AG04450 (cell line): ENCODE measurements around the gene INSYN2B. TPM values are rescaled to one million over a fixed set of nuclear protein-coding genes. Genes with fewer than 3 reads are reported as not detected.

Experiments
- CTCF ChIA-PET: fragments of 300-600, 350-600 bp; formaldehyde crosslinking; extraction: SDS; loops from one replicate; lab custom pipeline; 2022; ENCODE audit warnings: antibody characterized with exemption, inconsistent platforms; lab: Charles Lee
- POLR2A ChIA-PET: fragments of 350-600 bp; formaldehyde crosslinking; extraction: SDS; loops from one replicate; lab custom pipeline; 2021; ENCODE audit warnings: antibody characterized with exemption, inconsistent platforms; lab: Yijun Ruan, JAX
- DNase-seq: peaks from one replicate; pipeline ENCODE4 v3.0.0-alpha.2; 2011; ENCODE audit warnings: low read depth, low spot score
- H3K27ac ChIP-seq: one replicate; pipeline ENCODE4 v1.5.1; 2012; ENCODE audit warnings: low read depth, low read length, control low read depth
- H3K27me3 ChIP-seq: one replicate; pipeline ENCODE4 v1.6.0; 2012; ENCODE audit warnings: low read length; ENCODE audit not compliant: control insufficient read depth, insufficient read depth
- H3K4me3 ChIP-seq: 2 replicates; pipeline ENCODE4 v1.5.1; 2011; ENCODE audit warnings: mild to moderate bottlenecking, low read depth, low read length, control low read depth
- H3K9me3 ChIP-seq: 2 replicates; pipeline ENCODE4 v1.5.1; 2012; ENCODE audit warnings: low read length; ENCODE audit not compliant: control insufficient read depth, insufficient read depth
- polyA plus RNA-seq: library from polyadenylated mRNA; depleted of rRNA; stranded (reverse); fragments of >200 nt; gene quantifications from 2 replicates; pipeline ENCODE4 v1.2.3, GENCODE V29; 2011
- TF ChIP-seq, protein P1 (sequence below): IDR thresholded peaks from 2 replicates; pipeline ENCODE4 v1.5.1; 2011; ENCODE audit warnings: low read depth, low read length, control low read depth, inconsistent platforms

The INSYN2B gene
- polyA plus RNA-seq, 1 experiment: 6.8 TPM

DNA sequence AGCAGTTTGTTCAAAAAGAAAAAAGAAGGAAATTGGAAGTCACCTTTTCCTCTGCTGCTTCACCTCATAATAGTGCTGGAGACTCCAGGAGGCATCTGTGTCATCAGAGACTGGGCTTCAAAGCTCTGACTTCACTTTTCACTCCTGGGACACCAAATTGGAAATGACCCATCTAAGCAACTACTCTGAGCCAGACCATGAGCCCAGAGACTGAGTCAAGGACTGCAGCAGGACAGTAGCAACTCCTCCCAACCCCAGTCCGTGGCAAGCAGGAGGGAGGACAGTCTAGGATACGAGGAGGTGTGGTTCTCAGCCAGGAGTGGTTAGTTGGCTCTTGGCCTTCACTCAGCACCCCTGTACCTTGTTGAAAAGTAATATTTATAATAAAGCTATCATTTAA, 131.5 kb downstream of the INSYN2B start:
- Histone ChIP-seq H3K27me3 (no peaks in the 10 kb centered on the region), H3K27ac (no peak overlapping the region), H3K4me3 (no peak overlapping the region), H3K9me3 (peaks cover 13% of the 10 kb centered on the region; the same call in 1 of the 2 replicates)
- ChIA-PET POLR2A (no interaction called here), CTCF (interaction anchor here (0.9 kb wide), 1 partner anchor 131 kb away, joined by 5 read pairs; the partner anchor contains the start of gene INSYN2B)
- no peak for DNase-seq
- TF ChIP-seq, protein P1, sequence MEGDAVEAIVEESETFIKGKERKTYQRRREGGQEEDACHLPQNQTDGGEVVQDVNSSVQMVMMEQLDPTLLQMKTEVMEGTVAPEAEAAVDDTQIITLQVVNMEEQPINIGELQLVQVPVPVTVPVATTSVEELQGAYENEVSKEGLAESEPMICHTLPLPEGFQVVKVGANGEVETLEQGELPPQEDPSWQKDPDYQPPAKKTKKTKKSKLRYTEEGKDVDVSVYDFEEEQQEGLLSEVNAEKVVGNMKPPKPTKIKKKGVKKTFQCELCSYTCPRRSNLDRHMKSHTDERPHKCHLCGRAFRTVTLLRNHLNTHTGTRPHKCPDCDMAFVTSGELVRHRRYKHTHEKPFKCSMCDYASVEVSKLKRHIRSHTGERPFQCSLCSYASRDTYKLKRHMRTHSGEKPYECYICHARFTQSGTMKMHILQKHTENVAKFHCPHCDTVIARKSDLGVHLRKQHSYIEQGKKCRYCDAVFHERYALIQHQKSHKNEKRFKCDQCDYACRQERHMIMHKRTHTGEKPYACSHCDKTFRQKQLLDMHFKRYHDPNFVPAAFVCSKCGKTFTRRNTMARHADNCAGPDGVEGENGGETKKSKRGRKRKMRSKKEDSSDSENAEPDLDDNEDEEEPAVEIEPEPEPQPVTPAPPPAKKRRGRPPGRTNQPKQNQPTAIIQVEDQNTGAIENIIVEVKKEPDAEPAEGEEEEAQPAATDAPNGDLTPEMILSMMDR: no peak

DNA sequence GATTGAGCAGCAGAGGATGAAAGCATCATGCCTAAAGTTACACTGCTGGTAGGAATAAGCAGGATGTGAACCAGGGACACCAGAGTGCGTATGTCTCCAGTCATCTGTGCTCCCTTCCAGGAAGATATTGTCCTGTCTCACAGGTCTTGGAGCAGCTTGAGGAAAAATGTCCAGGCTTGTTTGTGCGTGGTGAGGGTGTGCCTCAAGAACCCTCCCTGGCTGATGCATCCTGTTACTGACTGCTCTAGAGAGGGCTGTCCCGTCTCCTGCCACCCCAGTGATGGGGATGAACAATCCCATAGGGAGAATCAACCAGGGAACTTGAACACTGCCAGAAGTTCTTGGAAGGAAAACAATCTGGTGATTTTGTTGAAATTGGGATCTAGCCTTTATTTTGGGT, 132.0 kb downstream of the INSYN2B start:
- TF ChIP-seq, protein P1: no peak

DNA sequence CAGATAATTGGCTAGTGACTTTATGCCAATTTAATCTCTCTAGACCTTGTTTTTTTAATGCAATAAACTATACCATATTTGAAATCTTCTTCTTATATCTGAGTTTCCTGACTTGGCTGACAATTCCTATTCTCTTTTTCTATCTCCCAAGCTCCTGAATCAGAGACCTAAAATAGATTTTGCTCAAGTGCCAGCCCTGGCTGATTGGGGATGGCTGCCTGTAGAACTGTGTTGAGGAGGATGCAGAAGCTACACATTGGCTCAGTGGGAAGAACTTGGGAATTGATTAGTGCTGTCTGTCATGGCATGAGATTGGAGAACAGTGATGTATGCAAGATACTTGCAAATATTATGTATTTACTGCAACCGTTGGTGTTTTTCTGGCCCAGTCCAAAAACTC, 132.8 kb downstream of the INSYN2B start:
- ChIA-PET POLR2A (no interaction called here), CTCF (interaction anchor here (0.9 kb wide), 1 partner anchor 133 kb away, joined by 6 read pairs; the partner anchor contains the start of gene INSYN2B)
- H3K9me3 ChIP-seq: peaks cover 13% of the 10 kb centered on the region; the same call in 1 of the 2 replicates
- no peaks in the 10 kb centered on the region for H3K27me3 ChIP-seq
- H3K27ac ChIP-seq: no peak overlapping the region
- TF ChIP-seq, protein P1: no peak
- H3K4me3 ChIP-seq: no peak overlapping the region
- no peak for DNase-seq

More for the DNA sequence above, 132.0 kb downstream of the INSYN2B start:
- Histone ChIP-seq H3K27me3 (no peaks in the 10 kb centered on the region), H3K4me3 (no peak overlapping the region), H3K9me3 (peaks cover 13% of the 10 kb centered on the region; the same call in 1 of the 2 replicates), H3K27ac (no peak overlapping the region)
- CTCF ChIA-PET: interaction anchor here (0.9 kb wide), 1 partner anchor 132 kb away, joined by 5 read pairs; the partner anchor contains the start of gene INSYN2B
- POLR2A ChIA-PET: no interaction called here
- DNase-seq: no peak

GRCh38 chr5:169842699-169843098, 137.6 kb downstream of the INSYN2B start:
- no peaks in the 10 kb centered on the region for H3K27me3 ChIP-seq
- no peak overlapping the region for H3K4me3 ChIP-seq
- TF ChIP-seq, protein P1: no peak
- H3K27ac ChIP-seq: no peak overlapping the region
- ChIA-PET POLR2A (no interaction called here), CTCF (no interaction called here)
- H3K9me3 ChIP-seq: no peaks in the 10 kb centered on the region
- DNase-seq: no peak

DNA sequence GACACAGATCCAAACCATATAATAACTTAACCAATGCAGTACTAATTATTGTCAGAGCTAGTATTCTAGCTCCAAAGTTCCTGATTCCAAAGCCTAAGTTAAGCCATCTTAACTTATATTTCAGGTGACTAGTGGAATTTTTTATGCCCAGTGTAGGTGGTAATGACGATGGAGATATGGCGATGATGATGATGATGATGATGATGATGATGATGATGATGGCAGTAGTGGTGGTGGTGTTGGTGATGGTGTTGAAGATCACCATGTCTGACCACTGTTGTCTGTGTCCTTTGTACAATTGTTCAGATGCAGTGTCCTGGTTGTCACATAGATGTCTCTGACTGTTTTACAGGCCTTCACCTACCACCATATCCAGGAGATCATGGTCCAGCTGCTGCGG, 139.9 kb downstream of the INSYN2B start:
- no peak overlapping the region for H3K4me3 ChIP-seq
- H3K27ac ChIP-seq: no peak overlapping the region
- no peaks in the 10 kb centered on the region for H3K27me3 ChIP-seq
- ChIA-PET POLR2A (no interaction called here), CTCF (no interaction called here)
- TF ChIP-seq, protein P1: no peak
- H3K9me3 ChIP-seq: no peaks in the 10 kb centered on the region
- no peak for DNase-seq
